K562 (cell line): ENCODE data around the gene LEMD1. TPM values are rescaled to one million over a fixed set of nuclear protein-coding genes. Genes with fewer than 3 reads are reported as not detected.

Source experiments
- ATAC-seq: fragments of 200-7000 bp; cut with Tn5 transposase; 3 replicates; pipeline ENCODE4 v1.9.1; 2020; ENCODE audit warnings: moderate library complexity
- BruUV-seq: library from RNA; stranded (reverse); fragments of 400-500 nt; replicated peaks from 2 replicates; lab custom pipeline; 2021; lab: Mats Ljungman, UMichigan
- CTCF ChIA-PET: fragments of 300-600 bp; formaldehyde crosslinking; extraction: SDS; loops from one replicate; lab custom pipeline; 2021; ENCODE audit warnings: low intra/inter-chr PET ratio; lab: Yijun Ruan, JAX
- POLR2A ChIA-PET: fragments of 300-600, 350-650 bp; sonication (Branson Sonifier 250); formaldehyde crosslinking; extraction: SDS; loops from one replicate; lab custom pipeline; 2021; ENCODE audit warnings: antibody characterized with exemption, inconsistent platforms; lab: Yijun Ruan, JAX
- DNase-seq, 4 experiments: peaks; one replicate each; pipeline versions ENCODE4 v3.0.0 to v3.0.0-alpha.2; 2011 to 2018; ENCODE audit warnings: low spot score in 3 of 4, mixed read lengths in 3 of 4; ENCODE audit errors: extremely low read depth in 1 of 4
- FAIRE-seq: peaks from 2 replicates; lab custom pipeline; 2011; peaks lifted over from hg19 to GRCh38; lab: Jason Lieb, UNC
- H2AFZ ChIP-seq: 2 replicates; pipeline ENCODE4 v1.6.0; 2011; ENCODE audit warnings: low read depth, low read length, control low read depth, inconsistent platforms
- H3K27ac ChIP-seq: fragments of 200-600 bp; 3 replicates; pipeline ENCODE4 v1.8.0; 2011; ENCODE audit warnings: low read depth, mild to moderate bottlenecking, control low read depth, inconsistent platforms, low read length, moderate library complexity, mixed read lengths; ENCODE audit errors: extremely low read depth
- H3K27me3 ChIP-seq, 2 experiments: fragments of 300-600 bp in 1 of 2; 2 replicates in 1 of 2; 3 replicates in 1 of 2; pipeline versions ENCODE4 v1.6.0 to v1.8.0; 2011; ENCODE audit warnings: inconsistent platforms in 2 of 2, low read length in 2 of 2, mild to moderate bottlenecking in 1 of 2, mixed read lengths in 1 of 2, moderate library complexity in 1 of 2; ENCODE audit not compliant: control insufficient read depth in 2 of 2, insufficient read depth in 2 of 2
- H3K36me3 ChIP-seq: fragments of 300-600 bp; 3 replicates; pipeline ENCODE4 v1.8.0; 2011; ENCODE audit warnings: mild to moderate bottlenecking, low read length, inconsistent platforms; ENCODE audit not compliant: control insufficient read depth, insufficient read depth
- H3K4me1 ChIP-seq, 2 experiments: fragments of 200-600 bp in 1 of 2; replicated peaks in 1 of 2; 2 replicates in 1 of 2; 3 replicates in 1 of 2; pipeline versions ENCODE4 v1.5.1 to v1.8.0; 2011; ENCODE audit warnings: inconsistent platforms in 2 of 2, low read length in 2 of 2, mild to moderate bottlenecking in 1 of 2, mixed read lengths in 1 of 2, moderate library complexity in 1 of 2; ENCODE audit not compliant: control insufficient read depth in 2 of 2, insufficient read depth in 2 of 2
- H3K4me2 ChIP-seq: 2 replicates; pipeline ENCODE4 v1.6.1; 2011; ENCODE audit warnings: low read length, control low read depth, inconsistent platforms, mixed read lengths; ENCODE audit not compliant: insufficient read depth
- H3K4me3 ChIP-seq: fragments of 200-600 bp; sonication (generic), shearing (Covaris generic); 2 replicates; pipeline ENCODE4 v1.5.1; 2016; ENCODE audit warnings: control low read depth, inconsistent platforms
- H3K79me2 ChIP-seq: fragments of 200-600 bp; 3 replicates; pipeline ENCODE4 v1.8.0; 2011; ENCODE audit warnings: low read length, inconsistent platforms; ENCODE audit not compliant: control insufficient read depth, insufficient read depth
- H3K9ac ChIP-seq, 2 experiments: 2 replicates each; pipeline versions ENCODE4 v1.6.0 to v1.6.1; 2011; ENCODE audit warnings: low read depth in 2 of 2, low read length in 2 of 2, control low read depth in 1 of 2, inconsistent platforms in 1 of 2, mild to moderate bottlenecking in 1 of 2, mixed read lengths in 1 of 2; ENCODE audit not compliant: insufficient read depth in 1 of 2
- H3K9me1 ChIP-seq: one replicate; pipeline ENCODE4 v1.6.0; 2011; ENCODE audit warnings: inconsistent platforms, mild to moderate bottlenecking, low read length, moderate library complexity; ENCODE audit not compliant: control insufficient read depth, insufficient read depth
- H3K9me3 ChIP-seq: replicated peaks from 2 replicates; pipeline ENCODE4 v1.5.1; 2011; ENCODE audit warnings: low read depth, low read length, inconsistent platforms; ENCODE audit not compliant: control insufficient read depth, insufficient read depth
- H4K20me1 ChIP-seq: replicated peaks from 2 replicates; pipeline ENCODE4 v1.6.1; 2011; ENCODE audit warnings: low read length, inconsistent platforms, mixed read lengths; ENCODE audit not compliant: control insufficient read depth, insufficient read depth
- KDM1A ChIP-seq, 2 experiments: fragments of 450-650 bp; IDR thresholded peaks; 2 replicates each; pipeline ENCODE4 v1.6.1; 2016; ENCODE audit warnings: mild to moderate bottlenecking in 2 of 2
- WGBS: fragments of 100-300 bp; shearing (Covaris generic); methylation state at CpG from one replicate; pipeline ENCODE4 v1.1.6; 2016; ENCODE audit warnings: low coverage, mixed read lengths; ENCODE audit not compliant: insufficient coverage; ENCODE audit errors: missing lambda C conversion rate; 5-methylcytosine and 5-hydroxymethylcytosine counted together
- in situ Hi-C: fragments of 300-500 bp; cut with MboI; formaldehyde crosslinking; loops from 4 replicates; pipeline ENCODE4 v1.15.0; 2018; ENCODE audit warnings: inconsistent platforms, mixed read lengths
- intact Hi-C: fragments of 100-400 bp; cut with micrococcal nuclease; formaldehyde crosslinking; loops from 2 replicates; pipeline ENCODE4 v1.14.2; 2022
- polyA plus RNA-seq, 8 experiments: library from polyadenylated mRNA; depleted of rRNA in 4 of 8; stranded (reverse) in 5 of 8; unstranded in 3 of 8; fragments of >200 nt; fragmentation: Nextera tagmentation in 2 of 8; fragmentation: Illumina TruSeq in 1 of 8; extraction: Ambion mirVana in 2 of 8; extraction: Trizol in 1 of 8; gene quantifications; 2 replicates each; pipeline versions ENCODE4 v1.2.1 to v1.2.3, GENCODE V29; 2011 to 2014; ENCODE audit warnings: inconsistent platforms in 1 of 8, missing spikeins in 1 of 8
- total RNA-seq, 7 experiments: library from RNA; depleted of rRNA in 6 of 7; stranded (reverse); fragments of >200 nt in 6 of 7; fragmentation: Illumina TruSeq in 2 of 7; extraction: Trizol in 2 of 7; gene quantifications; 2 replicates each; pipeline versions ENCODE4 v1.2.1 to v1.2.3, GENCODE V29; 2011 to 2021; ENCODE audit warnings: low replicate concordance in 1 of 7
- TF ChIP-seq, protein P1 (sequence below): fragments of 450-650 bp; IDR thresholded peaks from one replicate; pipeline ENCODE4 v1.6.1; 2018; ENCODE audit warnings: mild to moderate bottlenecking, moderate library complexity; ENCODE audit not compliant: partially characterized antibody
- TF ChIP-seq, protein P2 (sequence below): fragments of 450-650 bp; IDR thresholded peaks from 2 replicates; pipeline ENCODE4 v1.6.1; 2016; ENCODE audit warnings: low read depth

Gene LEMD1
- total and polyA plus RNA-seq, 9 of the 15 experiments (the other 6 are each of a cell fraction or from before 2014, with no cell fraction given): 0.11 to 2.4 (median 0.57) TPM; not detected in 1

DNA sequence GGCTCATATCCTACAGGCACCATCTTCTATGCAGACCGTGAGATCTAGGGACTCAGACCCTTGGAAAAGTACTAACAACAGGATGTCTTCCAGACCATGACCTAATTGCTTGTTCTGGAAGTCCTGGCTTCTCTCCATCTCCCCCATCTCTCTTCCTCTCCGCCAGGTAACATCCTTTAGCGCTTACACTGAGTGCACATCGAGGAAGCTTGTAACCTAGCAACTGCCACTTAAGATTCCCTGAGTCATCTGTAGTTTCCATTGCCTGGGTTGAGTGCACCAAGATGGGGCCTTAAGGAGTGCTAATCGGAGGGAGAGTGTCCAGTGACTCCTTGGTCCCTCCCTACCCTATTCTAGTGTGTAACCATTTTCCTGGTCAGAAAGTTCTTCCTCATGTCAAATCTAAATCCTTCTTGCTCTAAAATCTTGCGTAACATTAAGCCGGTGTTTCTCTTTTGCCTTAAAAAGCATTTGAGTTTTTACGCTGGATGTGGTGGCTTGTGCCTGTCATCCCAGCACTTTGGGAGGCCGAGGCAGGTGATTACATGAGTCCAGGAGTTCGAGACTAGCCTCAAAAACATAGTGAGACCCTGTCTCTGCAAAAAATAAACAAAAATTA lies 74.8 kb downstream of the LEMD1 start (continued):
- TF ChIP-seq, protein P1, sequence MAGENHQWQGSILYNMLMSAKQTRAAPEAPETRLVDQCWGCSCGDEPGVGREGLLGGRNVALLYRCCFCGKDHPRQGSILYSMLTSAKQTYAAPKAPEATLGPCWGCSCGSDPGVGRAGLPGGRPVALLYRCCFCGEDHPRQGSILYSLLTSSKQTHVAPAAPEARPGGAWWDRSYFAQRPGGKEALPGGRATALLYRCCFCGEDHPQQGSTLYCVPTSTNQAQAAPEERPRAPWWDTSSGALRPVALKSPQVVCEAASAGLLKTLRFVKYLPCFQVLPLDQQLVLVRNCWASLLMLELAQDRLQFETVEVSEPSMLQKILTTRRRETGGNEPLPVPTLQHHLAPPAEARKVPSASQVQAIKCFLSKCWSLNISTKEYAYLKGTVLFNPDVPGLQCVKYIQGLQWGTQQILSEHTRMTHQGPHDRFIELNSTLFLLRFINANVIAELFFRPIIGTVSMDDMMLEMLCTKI: no peak

DNA sequence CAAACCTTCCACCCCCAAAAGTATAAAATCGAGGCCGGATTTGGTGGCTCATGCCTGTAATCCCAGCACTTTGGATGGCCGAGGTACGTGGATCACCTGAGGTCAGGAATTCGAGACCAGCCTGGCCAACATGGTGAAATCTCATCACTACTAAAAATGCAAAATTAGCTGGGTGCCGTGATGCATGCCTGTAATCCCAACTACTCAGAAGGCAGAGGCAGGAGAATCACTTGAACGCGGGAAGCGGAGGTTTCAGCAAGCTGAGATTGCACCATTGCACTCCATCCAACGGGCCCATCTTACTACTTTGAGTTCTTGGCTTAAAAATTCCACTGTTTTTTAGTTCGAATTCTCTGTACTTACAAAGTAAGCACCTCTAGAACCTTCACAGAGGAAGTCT lies 76.1 kb downstream of the LEMD1 start:
- no peaks in the 10 kb centered on the region for H3K9me3 ChIP-seq
- H3K4me3 ChIP-seq: no peak overlapping the region
- no peak for FAIRE-seq
- peaks cover 11 to 19% of the 10 kb centered on the region in 2 experiments for H3K4me1 ChIP-seq
- no peak overlapping the region for H3K9ac ChIP-seq
- no peak overlapping the region for H3K27ac ChIP-seq
- ChIA-PET CTCF (no interaction called here), POLR2A (interaction anchor here (0.8 to 1.6 kb wide), 2 partner anchors 8 to 32 kb away, joined by 3 to 5 read pairs; no protein-coding TSS in a partner anchor)
- peak; percentile 66 to 71; a peak in 3 of 4 replicates for TF ChIP-seq KDM1A (IDR thresholded peaks at IDR 0.05)
- TF ChIP-seq, protein P2, sequence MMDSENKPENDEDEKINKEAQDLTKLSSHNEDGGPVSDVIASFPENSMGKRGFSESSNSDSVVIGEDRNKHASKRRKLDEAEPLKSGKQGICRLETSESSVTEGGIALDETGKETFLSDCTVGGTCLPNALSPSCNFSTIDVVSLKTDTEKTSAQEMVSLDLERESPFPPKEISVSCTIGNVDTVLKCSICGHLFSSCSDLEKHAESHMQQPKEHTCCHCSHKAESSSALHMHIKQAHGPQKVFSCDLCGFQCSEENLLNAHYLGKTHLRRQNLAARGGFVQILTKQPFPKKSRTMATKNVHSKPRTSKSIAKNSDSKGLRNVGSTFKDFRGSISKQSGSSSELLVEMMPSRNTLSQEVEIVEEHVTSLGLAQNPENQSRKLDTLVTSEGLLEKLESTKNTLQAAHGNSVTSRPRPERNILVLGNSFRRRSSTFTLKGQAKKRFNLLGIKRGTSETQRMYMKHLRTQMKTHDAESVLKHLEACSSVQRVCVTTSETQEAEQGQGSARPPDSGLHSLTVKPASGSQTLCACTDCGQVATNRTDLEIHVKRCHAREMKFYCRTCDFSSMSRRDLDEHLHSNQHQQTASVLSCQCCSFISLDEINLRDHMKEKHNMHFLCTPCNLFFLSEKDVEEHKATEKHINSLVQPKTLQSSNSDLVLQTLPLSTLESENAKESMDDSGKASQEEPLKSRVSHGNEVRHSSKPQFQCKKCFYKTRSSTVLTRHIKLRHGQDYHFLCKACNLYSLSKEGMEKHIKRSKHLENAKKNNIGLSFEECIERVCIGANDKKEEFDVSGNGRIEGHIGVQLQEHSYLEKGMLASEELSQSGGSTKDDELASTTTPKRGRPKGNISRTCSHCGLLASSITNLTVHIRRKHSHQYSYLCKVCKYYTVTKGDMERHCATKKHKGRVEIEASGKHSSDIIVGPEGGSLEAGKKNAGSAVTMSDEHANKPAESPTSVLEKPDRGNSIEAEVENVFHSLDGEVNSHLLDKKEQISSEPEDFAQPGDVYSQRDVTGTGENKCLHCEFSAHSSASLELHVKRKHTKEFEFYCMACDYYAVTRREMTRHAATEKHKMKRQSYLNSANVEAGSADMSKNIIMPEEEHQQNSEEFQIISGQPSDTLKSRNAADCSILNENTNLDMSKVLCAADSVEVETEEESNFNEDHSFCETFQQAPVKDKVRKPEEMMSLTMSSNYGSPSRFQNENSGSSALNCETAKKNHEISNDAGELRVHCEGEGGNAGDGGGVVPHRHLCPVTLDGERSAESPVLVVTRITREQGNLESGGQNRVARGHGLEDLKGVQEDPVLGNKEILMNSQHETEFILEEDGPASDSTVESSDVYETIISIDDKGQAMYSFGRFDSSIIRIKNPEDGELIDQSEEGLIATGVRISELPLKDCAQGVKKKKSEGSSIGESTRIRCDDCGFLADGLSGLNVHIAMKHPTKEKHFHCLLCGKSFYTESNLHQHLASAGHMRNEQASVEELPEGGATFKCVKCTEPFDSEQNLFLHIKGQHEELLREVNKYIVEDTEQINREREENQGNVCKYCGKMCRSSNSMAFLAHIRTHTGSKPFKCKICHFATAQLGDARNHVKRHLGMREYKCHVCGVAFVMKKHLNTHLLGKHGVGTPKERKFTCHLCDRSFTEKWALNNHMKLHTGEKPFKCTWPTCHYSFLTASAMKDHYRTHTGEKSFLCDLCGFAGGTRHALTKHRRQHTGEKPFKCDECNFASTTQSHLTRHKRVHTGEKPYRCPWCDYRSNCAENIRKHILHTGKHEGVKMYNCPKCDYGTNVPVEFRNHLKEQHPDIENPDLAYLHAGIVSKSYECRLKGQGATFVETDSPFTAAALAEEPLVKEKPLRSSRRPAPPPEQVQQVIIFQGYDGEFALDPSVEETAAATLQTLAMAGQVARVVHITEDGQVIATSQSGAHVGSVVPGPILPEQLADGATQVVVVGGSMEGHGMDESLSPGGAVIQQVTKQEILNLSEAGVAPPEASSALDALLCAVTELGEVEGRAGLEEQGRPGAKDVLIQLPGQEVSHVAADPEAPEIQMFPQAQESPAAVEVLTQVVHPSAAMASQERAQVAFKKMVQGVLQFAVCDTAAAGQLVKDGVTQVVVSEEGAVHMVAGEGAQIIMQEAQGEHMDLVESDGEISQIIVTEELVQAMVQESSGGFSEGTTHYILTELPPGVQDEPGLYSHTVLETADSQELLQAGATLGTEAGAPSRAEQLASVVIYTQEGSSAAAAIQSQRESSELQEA: no peak
- H3K79me2 ChIP-seq: no peaks in the 10 kb centered on the region
- WGBS: 3% methylated on average over 11 of the region's 11 CpGs
- intact Hi-C loops: no loop called here
- in situ Hi-C loops: no loop called here
- H2AFZ ChIP-seq: no peak overlapping the region
- H3K4me2 ChIP-seq: no peak overlapping the region
- DNase-seq: no peak
- ATAC-seq: no peak
- H3K9me1 ChIP-seq: no peaks in the 10 kb centered on the region
- H3K27me3 ChIP-seq: peaks cover 53 to 82% of the 10 kb centered on the region in 2 experiments
- H4K20me1 ChIP-seq: peaks cover 27% of the 10 kb centered on the region; the same call in 1 of the 2 replicates
- no peaks in the 10 kb centered on the region for H3K36me3 ChIP-seq
- BruUV-seq: no TSS peak
